Caco-2 (cell line): Measurements from ENCODE around the gene IKZF1. TPM values are rescaled to one million over a fixed set of nuclear protein-coding genes. Genes with fewer than 3 reads are reported as not detected.

Experiments
- BruUV-seq: library from RNA; stranded (reverse); fragments of 400-500 nt; replicated peaks from 2 replicates; lab custom pipeline; 2021; lab: Mats Ljungman, UMichigan
- CTCF ChIA-PET: fragments of 300-600 bp; sonication (Branson Sonifier 250); formaldehyde crosslinking; loops from one replicate; lab custom pipeline; 2022; ENCODE audit warnings: antibody characterized with exemption; lab: Charles Lee
- POLR2A ChIA-PET: fragments of 300-600 bp; sonication (Branson Sonifier 250); formaldehyde crosslinking; loops from one replicate; lab custom pipeline; 2022; ENCODE audit warnings: antibody characterized with exemption; lab: Charles Lee
- DNase-seq, 2 experiments: peaks; one replicate each; pipeline versions ENCODE4 v3.0.0 to v3.0.0-alpha.2; 2020 to 2022
- H3K27me3 ChIP-seq: replicated peaks from 2 replicates; pipeline ENCODE4 v1.6.0; 2011; ENCODE audit warnings: low read length; ENCODE audit not compliant: control insufficient read depth, insufficient read depth
- H3K36me3 ChIP-seq: 2 replicates; pipeline ENCODE4 v1.5.1; 2011; ENCODE audit warnings: low read length; ENCODE audit not compliant: control insufficient read depth, insufficient read depth
- H3K4me1 ChIP-seq: fragments of 250-450 bp; sonication (Bioruptor Pico); 2 replicates; pipeline ENCODE4 v1.5.1; 2020; ENCODE audit warnings: mild to moderate bottlenecking
- H3K4me3 ChIP-seq: 2 replicates; pipeline ENCODE4 v1.5.1; 2011; ENCODE audit warnings: low read depth, mild to moderate bottlenecking, control low read depth, low read length
- H3K9me3 ChIP-seq: fragments of 250-450 bp; sonication (Bioruptor Pico); 2 replicates; pipeline ENCODE4 v1.5.1; 2020; ENCODE audit warnings: mild to moderate bottlenecking, moderate library complexity
- H3K27ac Mint-ChIP-seq: one replicate; pipeline ENCODE4 v1.8.0; 2022; ENCODE audit warnings: mixed read lengths; ENCODE audit not compliant: unreplicated experiment
- H3K27me3 Mint-ChIP-seq: one replicate; pipeline ENCODE4 v1.8.0; 2022; ENCODE audit warnings: mixed read lengths; ENCODE audit not compliant: insufficient read depth, unreplicated experiment
- H3K36me3 Mint-ChIP-seq: one replicate; pipeline ENCODE4 v1.8.0; 2022; ENCODE audit warnings: mild to moderate bottlenecking, mixed read lengths; ENCODE audit not compliant: insufficient read depth, unreplicated experiment
- H3K4me1 Mint-ChIP-seq: one replicate; pipeline ENCODE4 v1.8.0; 2022; ENCODE audit warnings: low read depth, mixed read lengths; ENCODE audit not compliant: unreplicated experiment
- H3K4me3 Mint-ChIP-seq: one replicate; pipeline ENCODE4 v1.8.0; 2022; ENCODE audit warnings: mild to moderate bottlenecking, moderate library complexity, mixed read lengths; ENCODE audit not compliant: unreplicated experiment
- H3K9me3 Mint-ChIP-seq: one replicate; pipeline ENCODE4 v1.8.0; 2022; ENCODE audit warnings: mixed read lengths; ENCODE audit not compliant: unreplicated experiment
- CTCF ChIP-seq, 2 experiments: fragments of 200-600 bp in 1 of 2; IDR thresholded peaks; 1 replicate in 1 of 2; 2 replicates in 1 of 2; pipeline versions ENCODE4 v1.5.1 to v1.8.0; 2011 to 2022; ENCODE audit warnings: antibody characterized with exemption in 1 of 2, control low read depth in 1 of 2, inconsistent platforms in 1 of 2, low read depth in 1 of 2, low read length in 1 of 2, mild to moderate bottlenecking in 1 of 2, moderate library complexity in 1 of 2; ENCODE audit not compliant: insufficient read depth in 1 of 2, severe bottlenecking in 1 of 2, unreplicated experiment in 1 of 2
- intact Hi-C: fragments of 100-400 bp; cut with micrococcal nuclease; formaldehyde crosslinking; loops from one replicate; pipeline ENCODE4 v1.10.0; 2022; ENCODE audit not compliant: unreplicated experiment
- total RNA-seq: library from RNA; stranded (reverse); gene quantifications from 2 replicates; pipeline ENCODE4 v1.2.3, GENCODE V29; 2022

Gene IKZF1
- total RNA-seq, 1 experiment from 2014 or later: not detected

DNA sequence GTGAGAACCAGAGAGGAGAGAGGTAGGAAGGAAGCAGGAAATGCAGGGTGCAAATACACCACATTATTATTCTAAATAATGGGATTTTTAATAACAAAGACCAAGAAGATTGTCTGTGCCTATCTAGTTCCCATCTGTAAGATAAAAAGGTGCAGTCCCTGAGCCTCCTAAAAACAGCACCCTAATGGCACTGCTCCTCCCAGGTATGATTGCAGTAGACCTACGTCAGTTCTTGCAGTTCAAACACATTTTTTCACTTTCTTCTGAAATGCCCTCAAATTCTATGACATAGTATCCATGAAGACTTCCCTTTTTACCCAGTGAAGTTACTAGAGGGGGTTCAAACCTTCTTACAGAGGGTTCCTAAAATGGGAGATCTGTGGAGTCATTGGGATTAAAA lies 75.0 kb downstream of the IKZF1 start:
- H3K27me3 ChIP-seq: peaks cover 1% of the 10 kb centered on the region; the same call in 1 of the 2 replicates
- H3K9me3 Mint-ChIP-seq: no peaks in the 10 kb centered on the region
- H3K9me3 ChIP-seq: no peaks in the 10 kb centered on the region
- H3K36me3 Mint-ChIP-seq: no peaks in the 10 kb centered on the region
- H3K27me3 Mint-ChIP-seq: peaks cover 7% of the 10 kb centered on the region
- H3K4me1 Mint-ChIP-seq: no peaks in the 10 kb centered on the region
- no peak for TF ChIP-seq CTCF (IDR thresholded peaks at IDR 0.05; ENCODE audit: insufficient read depth in 1 of 2, low read depth in 1 of 2, low read length in 1 of 2, severe bottlenecking in 1 of 2, unreplicated experiment in 1 of 2)
- intact Hi-C loops: no loop called here
- ChIA-PET CTCF (interaction anchor here (1.5 kb wide), 1 partner anchor 38 kb away, joined by 4 read pairs; no protein-coding TSS in a partner anchor), POLR2A (no interaction called here)
- no peak overlapping the region for H3K4me3 Mint-ChIP-seq
- no TSS peak for BruUV-seq
- H3K4me1 ChIP-seq: 0 out of 2 replicates have a peak, but pooled peaks cover 6% of the 10 kb centered on the region
- H3K27ac Mint-ChIP-seq: no peak overlapping the region
- no peaks in the 10 kb centered on the region for H3K36me3 ChIP-seq
- DNase-seq: no peak
- H3K4me3 ChIP-seq: no peak overlapping the region

DNA sequence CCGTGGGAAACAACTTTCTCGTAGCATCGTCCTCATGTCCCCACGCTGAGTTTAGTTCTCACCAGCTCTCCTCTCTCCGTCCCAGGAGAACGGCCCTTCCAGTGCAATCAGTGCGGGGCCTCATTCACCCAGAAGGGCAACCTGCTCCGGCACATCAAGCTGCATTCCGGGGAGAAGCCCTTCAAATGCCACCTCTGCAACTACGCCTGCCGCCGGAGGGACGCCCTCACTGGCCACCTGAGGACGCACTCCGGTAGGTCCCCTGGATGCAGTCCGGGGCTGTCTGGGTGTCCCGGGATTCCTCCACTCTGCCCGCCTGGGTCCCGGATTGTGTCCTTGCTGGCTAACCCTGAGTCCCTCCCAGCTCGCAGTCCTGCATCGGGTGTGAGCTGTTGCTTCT lies 77.9 kb downstream of the IKZF1 start:
- no peak overlapping the region for H3K4me3 Mint-ChIP-seq
- H3K27ac Mint-ChIP-seq: no peak overlapping the region
- H3K27me3 Mint-ChIP-seq: peaks cover 9% of the 10 kb centered on the region
- DNase-seq: no peak
- H3K9me3 Mint-ChIP-seq: no peaks in the 10 kb centered on the region
- CTCF ChIA-PET: no interaction called here
- no peaks in the 10 kb centered on the region for H3K4me1 Mint-ChIP-seq
- H3K36me3 ChIP-seq: no peaks in the 10 kb centered on the region
- intact Hi-C loops: no loop called here
- peaks cover 1% of the 10 kb centered on the region; the same call in 1 of the 2 replicates for H3K27me3 ChIP-seq
- no peaks in the 10 kb centered on the region for H3K9me3 ChIP-seq
- H3K36me3 Mint-ChIP-seq: no peaks in the 10 kb centered on the region
- POLR2A ChIA-PET: no interaction called here
- H3K4me1 ChIP-seq: 0 out of 2 replicates have a peak, but pooled peaks cover 6% of the 10 kb centered on the region
- no TSS peak for BruUV-seq
- H3K4me3 ChIP-seq: no peak overlapping the region
- TF ChIP-seq CTCF (IDR thresholded peaks at IDR 0.05; ENCODE audit: insufficient read depth in 1 of 2, low read depth in 1 of 2, low read length in 1 of 2, severe bottlenecking in 1 of 2, unreplicated experiment in 1 of 2): no peak

DNA sequence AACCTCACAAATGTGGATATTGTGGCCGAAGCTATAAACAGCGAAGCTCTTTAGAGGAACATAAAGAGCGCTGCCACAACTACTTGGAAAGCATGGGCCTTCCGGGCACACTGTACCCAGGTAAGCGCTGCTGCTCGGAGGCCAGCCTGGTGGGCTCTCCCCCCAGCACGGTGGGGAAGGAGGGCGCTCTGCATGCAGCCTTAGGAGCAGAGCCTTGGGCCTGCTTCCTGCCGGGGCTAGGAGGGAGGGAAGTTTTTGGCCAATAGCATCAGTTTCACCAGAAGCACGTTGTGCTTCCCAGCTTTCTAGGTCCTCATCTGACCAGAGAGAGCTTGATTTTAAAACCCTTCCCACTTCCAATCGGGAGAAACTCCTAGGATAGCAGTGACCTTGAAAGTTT lies 82.8 kb downstream of the IKZF1 start:
- Histone ChIP-seq H3K27me3 (peaks cover 1% of the 10 kb centered on the region; the same call in 1 of the 2 replicates), H3K4me1 (no peaks in the 10 kb centered on the region), H3K9me3 (no peaks in the 10 kb centered on the region), H3K36me3 (no peaks in the 10 kb centered on the region), H3K4me3 (no peak overlapping the region)
- Mint-ChIP-seq H3K27me3 (peaks cover 21% of the 10 kb centered on the region), H3K9me3 (no peaks in the 10 kb centered on the region), H3K36me3 (no peaks in the 10 kb centered on the region), H3K27ac (no peak overlapping the region), H3K4me3 (no peak overlapping the region), H3K4me1 (no peaks in the 10 kb centered on the region)
- intact Hi-C loops: no loop called here
- no TSS peak for BruUV-seq
- no peak for TF ChIP-seq CTCF (IDR thresholded peaks at IDR 0.05; ENCODE audit: insufficient read depth in 1 of 2, low read depth in 1 of 2, low read length in 1 of 2, severe bottlenecking in 1 of 2, unreplicated experiment in 1 of 2)
- ChIA-PET POLR2A (no interaction called here), CTCF (no interaction called here)
- no peak for DNase-seq
